ENCODE data around the gene ADPRHL1. TPM values are rescaled to one million over a fixed set of nuclear protein-coding genes. Genes with fewer than 3 reads are reported as not detected.

Gene ADPRHL1
- total and polyA plus RNA-seq, 2 experiments from 2014 or later: 1.0 to 1.1 TPM

- TF ChIP-seq, protein P1, sequence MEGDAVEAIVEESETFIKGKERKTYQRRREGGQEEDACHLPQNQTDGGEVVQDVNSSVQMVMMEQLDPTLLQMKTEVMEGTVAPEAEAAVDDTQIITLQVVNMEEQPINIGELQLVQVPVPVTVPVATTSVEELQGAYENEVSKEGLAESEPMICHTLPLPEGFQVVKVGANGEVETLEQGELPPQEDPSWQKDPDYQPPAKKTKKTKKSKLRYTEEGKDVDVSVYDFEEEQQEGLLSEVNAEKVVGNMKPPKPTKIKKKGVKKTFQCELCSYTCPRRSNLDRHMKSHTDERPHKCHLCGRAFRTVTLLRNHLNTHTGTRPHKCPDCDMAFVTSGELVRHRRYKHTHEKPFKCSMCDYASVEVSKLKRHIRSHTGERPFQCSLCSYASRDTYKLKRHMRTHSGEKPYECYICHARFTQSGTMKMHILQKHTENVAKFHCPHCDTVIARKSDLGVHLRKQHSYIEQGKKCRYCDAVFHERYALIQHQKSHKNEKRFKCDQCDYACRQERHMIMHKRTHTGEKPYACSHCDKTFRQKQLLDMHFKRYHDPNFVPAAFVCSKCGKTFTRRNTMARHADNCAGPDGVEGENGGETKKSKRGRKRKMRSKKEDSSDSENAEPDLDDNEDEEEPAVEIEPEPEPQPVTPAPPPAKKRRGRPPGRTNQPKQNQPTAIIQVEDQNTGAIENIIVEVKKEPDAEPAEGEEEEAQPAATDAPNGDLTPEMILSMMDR (IDR thresholded peaks at IDR 0.05; ENCODE audit: poor library complexity): no peak
- TF ChIP-seq EZH2 (IDR thresholded peaks at IDR 0.05; ENCODE audit: borderline replicate concordance) (no peak), EZH2phosphoT487 (IDR thresholded peaks at IDR 0.05; ENCODE audit: low read depth, severe bottlenecking, unreplicated experiment) (no peak)
- Histone ChIP-seq H3K9me3 (ENCODE audit: low read depth) (no peaks in the 10 kb centered on the region), H3K4me2 (no peak overlapping the region), H3K4me3 (no peak overlapping the region), H3K79me2 (no peaks in the 10 kb centered on the region), H3K27me3 (no peaks in the 10 kb centered on the region), H3K36me3 (replicated peaks; ENCODE audit: insufficient read depth, low read depth) (no peaks in the 10 kb centered on the region), H3K9me2 (replicated peaks; ENCODE audit: insufficient read depth) (no peaks in the 10 kb centered on the region), H4K20me1 (ENCODE audit: insufficient read depth, poor library complexity, severe bottlenecking) (no peaks in the 10 kb centered on the region), H2AFZ (no peak overlapping the region), H3K27ac (no peak overlapping the region), H3K4me1 (ENCODE audit: insufficient read depth) (peaks cover 5% of the 10 kb centered on the region)
- 92% methylated on average over 34 of the region's 34 CpGs for WGBS (ENCODE audit: low lambda C conversion rate, missing lambda C conversion rate)
- DNase-seq (ENCODE audit: low spot score): no peak
Measured at GRCh38 chr13:113432506-113433270, 20.6 kb downstream of the ADPRHL1 start.

DNA sequence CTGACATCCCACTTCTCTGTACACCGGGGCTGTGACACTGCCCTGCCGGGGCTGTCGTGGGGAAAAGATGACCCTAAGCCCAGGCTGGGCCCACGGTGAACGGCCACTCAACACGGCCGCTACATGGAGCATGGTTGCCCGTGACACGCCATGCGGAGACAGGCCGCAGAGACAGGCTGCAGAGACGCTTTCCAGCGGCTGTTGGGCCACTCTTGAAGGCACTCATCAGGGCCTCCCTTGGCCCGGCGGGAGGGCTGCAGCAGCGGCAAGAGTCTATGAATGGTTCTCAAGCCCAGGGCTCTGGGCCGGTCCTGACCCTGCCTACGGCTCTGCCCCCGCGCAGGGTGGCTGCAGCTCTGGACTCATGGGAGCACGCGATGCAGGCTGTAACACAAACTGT, 22.1 kb downstream of the ADPRHL1 start:
- H3K4me3 ChIP-seq: no peak overlapping the region
- H3K9me3 ChIP-seq (ENCODE audit: low read depth): no peaks in the 10 kb centered on the region
- 92% methylated on average over 22 of the region's 22 CpGs for WGBS (ENCODE audit: low lambda C conversion rate, missing lambda C conversion rate)
- TF ChIP-seq EZH2 (IDR thresholded peaks at IDR 0.05; ENCODE audit: borderline replicate concordance): no peak
- no peak for TF ChIP-seq EZH2phosphoT487 (IDR thresholded peaks at IDR 0.05; ENCODE audit: low read depth, severe bottlenecking, unreplicated experiment)
- TF ChIP-seq, protein P1 (IDR thresholded peaks at IDR 0.05; ENCODE audit: poor library complexity): no peak
- H3K4me1 ChIP-seq (ENCODE audit: insufficient read depth): no peaks in the 10 kb centered on the region
- no peaks in the 10 kb centered on the region for H3K27me3 ChIP-seq
- H3K9me2 ChIP-seq (replicated peaks; ENCODE audit: insufficient read depth): no peaks in the 10 kb centered on the region
- H3K27ac ChIP-seq: no peak overlapping the region
- H3K36me3 ChIP-seq (replicated peaks; ENCODE audit: insufficient read depth, low read depth): no peaks in the 10 kb centered on the region
- no peak for DNase-seq (ENCODE audit: low spot score)
- no peaks in the 10 kb centered on the region for H4K20me1 ChIP-seq (ENCODE audit: insufficient read depth, poor library complexity, severe bottlenecking)
- no peak overlapping the region for H2AFZ ChIP-seq
- no peak overlapping the region for H3K4me2 ChIP-seq
- no peaks in the 10 kb centered on the region for H3K79me2 ChIP-seq

DNA sequence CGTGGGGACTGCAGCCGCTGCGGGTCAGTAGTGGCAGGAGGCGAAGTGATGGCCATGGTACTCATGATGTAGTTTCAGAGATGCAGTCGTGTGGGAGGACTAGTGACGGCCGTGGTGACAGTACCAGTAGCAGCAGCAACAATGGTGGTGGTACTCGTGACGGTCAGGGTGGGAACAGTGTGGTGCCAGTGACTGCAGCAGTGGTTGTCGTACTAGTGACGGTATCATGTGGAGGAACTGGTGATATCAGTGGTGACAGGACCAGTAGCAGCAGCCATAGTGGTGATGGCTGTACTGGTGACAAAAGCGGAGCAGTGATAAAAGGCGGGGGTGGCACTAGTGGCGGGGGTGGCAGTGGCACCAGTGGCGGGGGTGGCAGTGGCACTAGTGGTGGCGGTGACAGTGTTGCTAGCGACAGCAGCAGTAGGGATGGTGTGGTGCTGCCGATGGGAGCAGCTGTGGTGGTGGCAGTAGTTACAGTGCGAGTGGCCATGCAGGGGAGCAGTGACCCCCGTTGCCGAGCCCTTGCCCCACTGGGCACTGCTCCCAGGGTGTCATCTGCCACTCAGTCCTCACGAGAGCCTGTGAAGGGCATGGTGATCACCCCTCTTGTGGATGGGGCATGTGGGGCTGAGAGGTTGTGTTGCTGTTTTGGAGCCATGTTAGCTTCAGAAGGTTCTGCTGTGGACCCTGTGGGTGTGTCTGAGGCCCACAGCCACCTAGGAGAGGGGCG, 22.7 kb downstream of the ADPRHL1 start:
- WGBS (ENCODE audit: low lambda C conversion rate, missing lambda C conversion rate): 99% methylated on average over 19 of the region's 23 CpGs
- Histone ChIP-seq H3K36me3 (replicated peaks; ENCODE audit: insufficient read depth, low read depth) (no peaks in the 10 kb centered on the region), H2AFZ (no peak overlapping the region), H3K79me2 (no peaks in the 10 kb centered on the region), H3K27ac (no peak overlapping the region), H3K4me3 (no peak overlapping the region), H3K27me3 (no peaks in the 10 kb centered on the region), H3K4me1 (ENCODE audit: insufficient read depth) (no peaks in the 10 kb centered on the region), H3K9me2 (replicated peaks; ENCODE audit: insufficient read depth) (no peaks in the 10 kb centered on the region), H4K20me1 (ENCODE audit: insufficient read depth, poor library complexity, severe bottlenecking) (no peaks in the 10 kb centered on the region), H3K9me3 (ENCODE audit: low read depth) (no peaks in the 10 kb centered on the region), H3K4me2 (no peak overlapping the region)
- TF ChIP-seq EZH2phosphoT487 (IDR thresholded peaks at IDR 0.05; ENCODE audit: low read depth, severe bottlenecking, unreplicated experiment) (no peak), EZH2 (IDR thresholded peaks at IDR 0.05; ENCODE audit: borderline replicate concordance) (no peak)
- TF ChIP-seq, protein P1 (IDR thresholded peaks at IDR 0.05; ENCODE audit: poor library complexity): no peak
- DNase-seq (ENCODE audit: low spot score): no peak
